ENCODE data around the gene SECTM1.

Gene SECTM1

GRCh38 chr17:82324566-82325285 is 8.8 kb downstream of the SECTM1 start:
- no peak for TF ChIP-seq CTCF (IDR thresholded peaks at IDR 0.05; ENCODE audit: control insufficient read depth, insufficient read depth, low read depth, low read length, missing control alignments)
- H3K4me3 ChIP-seq (ENCODE audit: control insufficient read depth, low read depth, low read length): no peak overlapping the region
- no peak for DNase-seq (ENCODE audit: low read depth)

- H3K4me3 ChIP-seq (ENCODE audit: control insufficient read depth, low read depth, low read length): no peak overlapping the region
- no peak for TF ChIP-seq CTCF (IDR thresholded peaks at IDR 0.05; ENCODE audit: control insufficient read depth, insufficient read depth, low read depth, low read length, missing control alignments)
- no peak for DNase-seq (ENCODE audit: low read depth)
Observed at GRCh38 chr17:82323514-82324234, 9.9 kb downstream of the SECTM1 start.

- TF ChIP-seq CTCF (IDR thresholded peaks at IDR 0.05; ENCODE audit: control insufficient read depth, insufficient read depth, low read depth, low read length, missing control alignments): no peak
- no peak overlapping the region for H3K4me3 ChIP-seq (ENCODE audit: control insufficient read depth, low read depth, low read length)
- DNase-seq (ENCODE audit: low read depth): no peak
Observed at GRCh38 chr17:82322526-82323453, 10.8 kb downstream of the SECTM1 start.

- TF ChIP-seq CTCF (IDR thresholded peaks at IDR 0.05; ENCODE audit: control insufficient read depth, insufficient read depth, low read depth, low read length, missing control alignments): no peak
- no peak for DNase-seq (ENCODE audit: low read depth)
- H3K4me3 ChIP-seq (ENCODE audit: control insufficient read depth, low read depth, low read length): no peak overlapping the region
Observed at GRCh38 chr17:82321947-82322466, 11.6 kb downstream of the SECTM1 start.

GRCh38 chr17:82320956-82321927 is 12.3 kb downstream of the SECTM1 start:
- DNase-seq (ENCODE audit: low read depth): no peak
- TF ChIP-seq CTCF (IDR thresholded peaks at IDR 0.05; ENCODE audit: control insufficient read depth, insufficient read depth, low read depth, low read length, missing control alignments): peak; percentile 63
- H3K4me3 ChIP-seq (ENCODE audit: control insufficient read depth, low read depth, low read length): no peak overlapping the region

Measured in AG09309 (cell line).